ENCODE data around the gene AHR. TPM values are rescaled to one million over a fixed set of nuclear protein-coding genes. Genes with fewer than 3 reads are reported as not detected.
"Not testable (repeated sequence)": the region's sequence is repeated elsewhere in the genome, so short reads cannot be mapped to it uniquely, and the experiment has no call there.

The AHR gene
- polyA plus RNA-seq, 1 donor from 2014 or later: 2.4 TPM

GRCh38 chr7:17394563-17394962 lies 96.1 kb downstream of the AHR start:
- H3K4me3 ChIP-seq (ENCODE audit: low read length); H4K20me1 ChIP-seq (ENCODE audit: insufficient read depth); H3K27me3 ChIP-seq (ENCODE audit: insufficient read depth, low read depth, low read length); H3K79me2 ChIP-seq (replicated peaks; ENCODE audit: insufficient read depth, low read length); H3F3A ChIP-seq (ENCODE audit: insufficient read depth, low read length, poor library complexity, severe bottlenecking); H3K9me3 ChIP-seq (ENCODE audit: low read length); H3K9ac ChIP-seq (ENCODE audit: low read length); H2AFZ ChIP-seq (ENCODE audit: low read depth, low read length); H3K9me2 ChIP-seq (ENCODE audit: insufficient read depth, low read length); H3K36me3 ChIP-seq (ENCODE audit: insufficient read depth, low read length); H3K4me2 ChIP-seq (ENCODE audit: low read length); H3K27ac ChIP-seq (ENCODE audit: low read length): not testable (repeated sequence)

Small RNA genes within 50 kb of the gene (small RNA-seq; reads per million reads assigned to genes)
- gene RF00092: 0 reads per million in 3 experiments

Data from neural cell (in vitro differentiated cells).